HepG2 (cell line): Measurements from ENCODE around the gene SLC5A5. TPM values are rescaled to one million over a fixed set of nuclear protein-coding genes. Genes with fewer than 3 reads are reported as not detected.
"Not testable (repeated sequence)": the region's sequence is repeated elsewhere in the genome, so short reads cannot be mapped to it uniquely, and the experiment has no call there.

Source experiments
- ATAC-seq: fragments of 200-7000 bp; cut with Tn5 transposase; 3 replicates; pipeline ENCODE4 v1.9.1; 2020; ENCODE audit warnings: mild to moderate bottlenecking, moderate library complexity
- BruUV-seq: library from RNA; stranded (reverse); fragments of 400-500 nt; replicated peaks from 2 replicates; lab custom pipeline; 2021; lab: Mats Ljungman, UMichigan
- CTCF ChIA-PET: fragments of 300-600 bp; formaldehyde crosslinking; extraction: SDS; loops from one replicate; lab custom pipeline; 2021; ENCODE audit warnings: low total read pairs, inconsistent platforms, low intra/inter-chr PET ratio; lab: Yijun Ruan, JAX
- POLR2A ChIA-PET: fragments of 350-600 bp; sonication (Branson Sonifier 250); formaldehyde crosslinking; loops from one replicate; lab custom pipeline; 2020; ENCODE audit warnings: antibody characterized with exemption, inconsistent platforms; lab: Yijun Ruan, JAX
- DNase-seq: peaks from one replicate; pipeline ENCODE4 v3.0.0-alpha.2; 2015; ENCODE audit warnings: low spot score
- FAIRE-seq: peaks from 3 replicates; lab custom pipeline; 2011; peaks lifted over from hg19 to GRCh38; lab: Jason Lieb, UNC
- H2AFZ ChIP-seq: one replicate; pipeline ENCODE4 v1.6.1; 2011; ENCODE audit warnings: low read length, inconsistent platforms
- H3K27ac ChIP-seq: fragments of 300-600 bp; 3 replicates; pipeline ENCODE4 v1.8.0; 2011; ENCODE audit warnings: mixed run types, mild to moderate bottlenecking, mixed read lengths, low read length, inconsistent platforms; ENCODE audit not compliant: insufficient read depth; ENCODE audit errors: extremely low read length
- H3K27me3 ChIP-seq, 2 experiments: fragments of 200-600 bp in 1 of 2; 2 replicates in 1 of 2; 3 replicates in 1 of 2; pipeline versions ENCODE4 v1.6.0 to v1.8.0; 2011; ENCODE audit warnings: low read length in 2 of 2, mild to moderate bottlenecking in 2 of 2, moderate library complexity in 2 of 2, inconsistent platforms in 1 of 2; ENCODE audit not compliant: insufficient read depth in 2 of 2, control insufficient read depth in 1 of 2
- H3K36me3 ChIP-seq, 2 experiments: fragments of 200-600 bp in 1 of 2; replicated peaks in 1 of 2; 2 replicates in 1 of 2; 3 replicates in 1 of 2; pipeline versions ENCODE4 v1.5.1 to v1.8.0; 2011; ENCODE audit warnings: low read length in 2 of 2, inconsistent platforms in 1 of 2; ENCODE audit not compliant: insufficient read depth in 2 of 2, control insufficient read depth in 1 of 2
- H3K4me1 ChIP-seq: 2 replicates; pipeline ENCODE4 v1.5.1; 2012; ENCODE audit warnings: low read length, inconsistent platforms; ENCODE audit not compliant: insufficient read depth
- H3K4me2 ChIP-seq: 2 replicates; pipeline ENCODE4 v1.6.0; 2011; ENCODE audit warnings: low read depth, low read length, inconsistent platforms
- H3K4me3 ChIP-seq, 3 experiments: fragments of 200-600 bp in 1 of 3; sonication (generic), shearing (Covaris generic) in 1 of 3; replicated peaks in 1 of 3; 2 replicates each; pipeline ENCODE4 v1.5.1; 2011 to 2016; ENCODE audit warnings: low read length in 3 of 3, inconsistent platforms in 2 of 3, low read depth in 2 of 3, mild to moderate bottlenecking in 2 of 3, control low read depth in 1 of 3, mixed read lengths in 1 of 3; ENCODE audit not compliant: insufficient read depth in 1 of 3
- H3K79me2 ChIP-seq: one replicate; pipeline ENCODE4 v1.6.1; 2011; ENCODE audit warnings: low read length, inconsistent platforms; ENCODE audit not compliant: insufficient read depth
- H3K9ac ChIP-seq: 2 replicates; pipeline ENCODE4 v1.6.0; 2011; ENCODE audit warnings: mild to moderate bottlenecking, low read depth, low read length, inconsistent platforms; ENCODE audit not compliant: insufficient read depth
- H3K9me3 ChIP-seq: 2 replicates; pipeline ENCODE4 v1.5.1; 2012; ENCODE audit warnings: mild to moderate bottlenecking, low read length
- H4K20me1 ChIP-seq: 2 replicates; pipeline ENCODE4 v1.6.0; 2011; ENCODE audit warnings: inconsistent platforms, mild to moderate bottlenecking, low read length, moderate library complexity; ENCODE audit not compliant: insufficient read depth
- FOSL2 ChIP-seq: sonication (generic); formaldehyde crosslinking; IDR thresholded peaks from 2 replicates; pipeline ENCODE4 v1.4.0; 2020; ENCODE audit warnings: missing genetic modification reagents
- ISL2 ChIP-seq: sonication (generic); formaldehyde crosslinking; IDR thresholded peaks from 2 replicates; pipeline ENCODE4 v1.5.0; 2020; ENCODE audit warnings: missing genetic modification reagents
- RARA ChIP-seq: IDR thresholded peaks from 2 replicates; pipeline ENCODE4 v1.6.1; 2016; ENCODE audit warnings: missing genetic modification reagents, missing compliant biosample characterization
- RXRA ChIP-seq: sonication (generic); formaldehyde crosslinking; IDR thresholded peaks from 2 replicates; pipeline ENCODE4 v1.5.1; 2020; ENCODE audit warnings: missing genetic modification reagents
- SOX13 ChIP-seq, 3 experiments: fragments of 450-650 bp in 1 of 3; sonication (generic) in 1 of 3; formaldehyde crosslinking in 1 of 3; IDR thresholded peaks in 2 of 3; conservative IDR thresholded peaks in 1 of 3; 2 replicates each; pipeline versions ENCODE4 v1.5.0 to v1.6.1; 2016 to 2020; ENCODE audit warnings: antibody characterized with exemption in 1 of 3, mild to moderate bottlenecking in 1 of 3, missing compliant biosample characterization in 1 of 3, missing genetic modification reagents in 1 of 3, moderate library complexity in 1 of 3
- ZNF331 ChIP-seq: sonication (generic); formaldehyde crosslinking; IDR thresholded peaks from 2 replicates; pipeline ENCODE4 v1.4.0; 2020; ENCODE audit warnings: missing genetic modification reagents
- WGBS: methylation state at CpG from one replicate; pipeline ENCODE4 v1.1.6; 2017; ENCODE audit warnings: low lambda C conversion rate; 5-methylcytosine and 5-hydroxymethylcytosine counted together
- in situ Hi-C: cut with HindIII; loops from 2 replicates; pipeline ENCODE4 v1.10.0; 2017; ENCODE audit warnings: low pct_unique_long_range_greater_than_20kb; ENCODE audit not compliant: extremely low pct_ligation_motif_present
- intact Hi-C: fragments of 100-400 bp; cut with micrococcal nuclease; formaldehyde crosslinking; loops from one replicate; pipeline ENCODE4 v1.10.0; 2022; ENCODE audit not compliant: unreplicated experiment
- polyA plus RNA-seq, 8 experiments: library from polyadenylated mRNA; depleted of rRNA in 3 of 8; stranded (reverse) in 7 of 8; unstranded in 1 of 8; fragments of >200 nt; fragmentation: Illumina TruSeq in 4 of 8; extraction: Trizol in 4 of 8; gene quantifications; 2 replicates each; pipeline versions ENCODE4 v1.2.1 to v1.2.3, GENCODE V29; 2011 to 2016; ENCODE audit warnings: low read depth in 4 of 8, missing spikeins in 1 of 8, mixed read lengths in 1 of 8; ENCODE audit not compliant: insufficient read depth in 1 of 8
- total RNA-seq, 5 experiments: library from RNA; depleted of rRNA; stranded (reverse); fragments of >200 nt; fragmentation: Illumina TruSeq; extraction: Trizol; gene quantifications; 2 replicates each; pipeline ENCODE4 v1.2.3, GENCODE V29; 2016; ENCODE audit warnings: low read depth in 1 of 5

The SLC5A5 gene
- total and polyA plus RNA-seq, 2 of the 13 experiments (the other 11 are each of a cell fraction or from before 2014, with no cell fraction given): not detected

DNA sequence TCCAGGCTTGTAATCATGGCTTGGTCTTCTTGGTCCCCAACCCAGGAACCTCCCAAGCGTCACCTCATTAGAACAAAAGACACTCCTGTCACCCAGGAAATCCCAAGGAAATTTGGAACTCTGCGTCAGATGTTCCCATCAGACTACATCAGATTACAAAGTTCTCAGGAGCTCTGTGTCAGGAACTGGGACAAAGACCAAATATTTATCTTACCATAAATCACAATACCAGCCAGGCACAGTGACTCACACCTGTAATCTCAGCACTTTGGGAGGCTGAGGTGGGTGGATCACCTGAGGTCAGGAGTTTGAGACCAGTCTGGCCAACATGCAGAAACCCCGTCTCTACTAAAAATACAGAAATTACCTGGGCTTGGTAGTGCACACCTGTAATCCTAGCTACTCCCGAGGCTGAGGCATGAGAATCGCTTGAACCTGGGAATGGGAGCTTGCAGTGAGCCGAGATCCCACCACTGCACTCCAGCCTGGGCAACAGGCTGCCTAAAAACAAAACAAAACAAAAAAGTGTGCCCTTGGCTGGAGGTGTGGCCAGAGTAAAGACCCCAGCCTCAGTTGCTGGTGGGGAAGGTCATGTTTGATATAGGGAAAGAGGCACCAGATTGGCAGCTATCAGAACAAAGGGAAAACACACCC, 44.3 kb downstream of the SLC5A5 start:
- no peak for DNase-seq
- Histone ChIP-seq H3K9ac (no peak overlapping the region), H3K27me3 (no peaks in the 10 kb centered on the region), H3K79me2 (no peaks in the 10 kb centered on the region), H3K4me1 (peaks cover 13% of the 10 kb centered on the region), H3K9me3 (peaks cover 12% of the 10 kb centered on the region), H3K4me2 (no peak overlapping the region), H4K20me1 (no peaks in the 10 kb centered on the region), H3K27ac (no peak overlapping the region), H3K36me3 (no peaks in the 10 kb centered on the region), H2AFZ (no peak overlapping the region), H3K4me3 (no peak overlapping the region)
- 15% methylated on average over 6 of the region's 6 CpGs for WGBS
- BruUV-seq: no TSS peak
- in situ Hi-C loops (no loop called here), intact Hi-C loops (no loop called here)
- no peak for FAIRE-seq
- CTCF ChIA-PET: no interaction called here
- ATAC-seq: no peak
- peak; percentile 12; the same call in 1 of the 2 replicates for TF ChIP-seq RXRA (CRISPR knock-in tag)
- no peak for TF ChIP-seq ZNF331 (CRISPR knock-in tag)
- TF ChIP-seq FOSL2 (CRISPR knock-in tag): peak; percentile 74
- 0 out of 2 replicates have a peak, but pooled peaks have one; percentile 21 for TF ChIP-seq RARA
- no peak for TF ChIP-seq ISL2 (CRISPR knock-in tag)
- no peak for TF ChIP-seq SOX13 (IDR thresholded peaks at IDR 0.05)
- peak in 1 of 2 experiments; percentile 15; a peak in 1 of 4 replicates for TF ChIP-seq SOX13 (CRISPR knock-in tag; conservative IDR thresholded peaks at IDR 0.05 in 1 of 2, IDR thresholded peaks at IDR 0.05 in 1 of 2)
- POLR2A ChIA-PET: no interaction called here

DNA sequence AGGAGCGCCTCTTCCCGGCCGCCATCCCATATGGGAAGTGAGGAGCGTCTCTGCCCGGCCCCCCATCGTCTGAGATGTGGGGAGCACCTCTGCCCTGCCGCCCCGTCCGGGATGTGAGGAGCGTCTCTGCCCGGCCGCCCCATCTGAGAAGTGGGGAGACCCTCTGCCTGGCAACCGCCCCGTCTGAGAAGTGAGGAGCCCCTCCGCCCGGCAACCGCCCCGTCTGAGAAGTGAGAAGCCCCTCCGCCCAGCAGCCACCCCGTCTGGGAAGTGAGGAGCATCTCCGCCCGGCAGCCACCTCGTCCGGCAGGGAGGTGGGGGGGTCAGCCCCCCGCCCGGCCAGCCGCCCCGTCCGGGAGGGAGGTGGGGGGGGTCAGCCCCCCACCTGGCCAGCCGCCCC, 46.4 kb downstream of the SLC5A5 start:
- H2AFZ ChIP-seq, H3K9me3 ChIP-seq, POLR2A ChIA-PET, H3K27ac ChIP-seq, H3K27me3 ChIP-seq, CTCF ChIA-PET, H3K9ac ChIP-seq, FAIRE-seq, H4K20me1 ChIP-seq, H3K36me3 ChIP-seq, BruUV-seq, in situ Hi-C loops, H3K4me2 ChIP-seq, ATAC-seq, H3K4me3 ChIP-seq, DNase-seq, H3K79me2 ChIP-seq, intact Hi-C loops: not testable (repeated sequence)
- H3K4me1 ChIP-seq: peaks cover 13% of the 10 kb centered on the region
- no CpG with 5 or more reads among the region's 30 CpGs for WGBS
